ENCODE results near the gene UVRAG.

UVRAG gene

GRCh38 chr11:76157891-76158290 lies 342.9 kb downstream of the UVRAG start:
- DNase-seq = no peak

GRCh38 chr11:76158394-76159302 lies 343.6 kb downstream of the UVRAG start:
- DNase-seq = no peak

- no peak for DNase-seq
Observed at GRCh38 chr11:76159303-76159937, 344.4 kb downstream of the UVRAG start.

- DNase-seq = no peak
Observed at GRCh38 chr11:76159983-76160661, 345.1 kb downstream of the UVRAG start.

GRCh38 chr11:76160856-76161255 lies 345.8 kb downstream of the UVRAG start:
- DNase-seq = no peak

GRCh38 chr11:76161261-76161961 lies 346.4 kb downstream of the UVRAG start:
- DNase-seq = no peak

- no peak for DNase-seq
Observed at GRCh38 chr11:76162336-76163288, 347.6 kb downstream of the UVRAG start.

GRCh38 chr11:76163289-76163880 lies 348.4 kb downstream of the UVRAG start:
- no peak for DNase-seq

GRCh38 chr11:76164081-76164480 lies 349.1 kb downstream of the UVRAG start:
- DNase-seq = no peak

GRCh38 chr11:76164861-76165751 lies 350.1 kb downstream of the UVRAG start:
- DNase-seq = no peak

GRCh38 chr11:76166314-76166713 lies 351.3 kb downstream of the UVRAG start:
- no peak for DNase-seq

- DNase-seq = no peak
Observed at GRCh38 chr11:76167590-76167989, 352.6 kb downstream of the UVRAG start.

- DNase-seq = no peak
Observed at GRCh38 chr11:76169473-76169896, 354.5 kb downstream of the UVRAG start.

- no peak for DNase-seq
Observed at GRCh38 chr11:76170468-76170867, 355.5 kb downstream of the UVRAG start.

- no peak for DNase-seq
Observed at GRCh38 chr11:76172583-76172982, 357.6 kb downstream of the UVRAG start.

GRCh38 chr11:76173663-76174062 lies 358.7 kb downstream of the UVRAG start:
- DNase-seq = no peak

GRCh38 chr11:76174330-76174729 lies 359.3 kb downstream of the UVRAG start:
- DNase-seq = no peak

- no peak for DNase-seq
Observed at GRCh38 chr11:76175783-76176182, 360.8 kb downstream of the UVRAG start.

GRCh38 chr11:76176463-76176862 lies 361.5 kb downstream of the UVRAG start:
- no peak for DNase-seq

- no peak for DNase-seq
Observed at GRCh38 chr11:76177250-76177686, 362.3 kb downstream of the UVRAG start.

All from NCI-H2227 treated with DMSO at 0.1 percent for 48 hours (cell line).